Neural cell (in vitro differentiated cells): Measurements from ENCODE around the gene NTMT1. TPM values are rescaled to one million over a fixed set of nuclear protein-coding genes. Genes with fewer than 3 reads are reported as not detected.
"Not testable (repeated sequence)": the region's sequence is repeated elsewhere in the genome, so short reads cannot be mapped to it uniquely, and the experiment has no call there.

Source experiments
- H2AFZ ChIP-seq: fragments of 200-600, 300-800 bp; sonication (generic), shearing (Covaris generic); 2 replicates; pipeline ENCODE4 v1.6.0; 2014; ENCODE audit warnings: low read depth, mild to moderate bottlenecking, antibody characterized with exemption, low read length, moderate library complexity
- H3F3A ChIP-seq: fragments of 200-600 bp; shearing (Covaris generic); 2 replicates; pipeline ENCODE4 v1.6.1; 2016; ENCODE audit warnings: mild to moderate bottlenecking, moderate library complexity, mixed read lengths, antibody characterized with exemption, low read length; ENCODE audit not compliant: insufficient read depth, poor library complexity, severe bottlenecking
- H3K27ac ChIP-seq: fragments of 200-600, 300-800 bp; sonication (generic), shearing (Covaris generic); 2 replicates; pipeline ENCODE4 v1.5.1; 2014; ENCODE audit warnings: mild to moderate bottlenecking, low read length, moderate library complexity
- H3K27me3 ChIP-seq: fragments of 300-800, 200-600 bp; sonication (generic), shearing (Covaris generic); 2 replicates; pipeline ENCODE4 v1.6.0; 2014; ENCODE audit warnings: mild to moderate bottlenecking, low read depth, low read length, moderate library complexity; ENCODE audit not compliant: insufficient read depth
- H3K36me3 ChIP-seq: fragments of 300-800, 200-600 bp; sonication (generic), shearing (Covaris generic); 2 replicates; pipeline ENCODE4 v1.5.1; 2014; ENCODE audit warnings: mild to moderate bottlenecking, antibody characterized with exemption, low read length, moderate library complexity; ENCODE audit not compliant: insufficient read depth
- H3K4me2 ChIP-seq: fragments of 300-800, 200-600 bp; sonication (generic), shearing (Covaris generic); 2 replicates; pipeline ENCODE4 v1.6.0; 2014; ENCODE audit warnings: mild to moderate bottlenecking, low read length
- H3K4me3 ChIP-seq: fragments of 300-800, 200-600 bp; sonication (generic), shearing (Covaris generic); 2 replicates; pipeline ENCODE4 v1.5.1; 2014; ENCODE audit warnings: mild to moderate bottlenecking, low read length, moderate library complexity
- H3K79me2 ChIP-seq: fragments of 200-600 bp; shearing (Covaris generic); replicated peaks from 2 replicates; pipeline ENCODE4 v1.6.0; 2014; ENCODE audit warnings: mild to moderate bottlenecking, low read length, moderate library complexity; ENCODE audit not compliant: insufficient read depth
- H3K9ac ChIP-seq: fragments of 300-800, 200-600 bp; sonication (generic), shearing (Covaris generic); 2 replicates; pipeline ENCODE4 v1.6.1; 2016; ENCODE audit warnings: mild to moderate bottlenecking, low read length, mixed read lengths
- H3K9me2 ChIP-seq: fragments of 200-600 bp; shearing (Covaris generic); 2 replicates; pipeline ENCODE4 v1.6.1; 2016; ENCODE audit warnings: mild to moderate bottlenecking, low read length, mixed read lengths; ENCODE audit not compliant: insufficient read depth
- H3K9me3 ChIP-seq: fragments of 200-600, 300-800 bp; sonication (generic), shearing (Covaris generic); 2 replicates; pipeline ENCODE4 v1.6.1; 2016; ENCODE audit warnings: mild to moderate bottlenecking, mixed run types, low read length, moderate library complexity, mixed read lengths
- H4K20me1 ChIP-seq: fragments of 200-600 bp; shearing (Covaris generic); 2 replicates; pipeline ENCODE4 v1.6.1; 2016; ENCODE audit warnings: mild to moderate bottlenecking, mixed run types; ENCODE audit not compliant: insufficient read depth
- CTCF ChIP-seq: fragments of 450-650 bp; IDR thresholded peaks from 2 replicates; pipeline ENCODE4 v1.5.1; 2014; ENCODE audit warnings: antibody characterized with exemption, mild to moderate bottlenecking, moderate library complexity; ENCODE audit not compliant: poor library complexity, severe bottlenecking
- EP300 ChIP-seq: fragments of 450-650 bp; conservative IDR thresholded peaks from 2 replicates; pipeline ENCODE4 v1.6.1; 2014; ENCODE audit warnings: antibody characterized with exemption, mild to moderate bottlenecking, moderate library complexity; ENCODE audit not compliant: poor library complexity, severe bottlenecking
- EZH2 ChIP-seq: fragments of 200-600, 300-800 bp; shearing (Covaris generic), sonication (generic); IDR thresholded peaks from 2 replicates; pipeline ENCODE4 v1.6.1; 2014; ENCODE audit warnings: antibody characterized with exemption, low read length, borderline replicate concordance, mild to moderate bottlenecking; ENCODE audit not compliant: insufficient read depth, poor library complexity, severe bottlenecking
- MXI1 ChIP-seq: fragments of 450-650 bp; conservative IDR thresholded peaks from 2 replicates; pipeline ENCODE4 v1.6.1; 2014; ENCODE audit warnings: antibody characterized with exemption, mild to moderate bottlenecking; ENCODE audit not compliant: poor library complexity, severe bottlenecking
- POLR2AphosphoS5 ChIP-seq: IDR thresholded peaks from 2 replicates; pipeline ENCODE4 v1.6.1; 2012
- RAD21 ChIP-seq: fragments of 450-650 bp; conservative IDR thresholded peaks from 2 replicates; pipeline ENCODE4 v1.6.1; 2014; ENCODE audit warnings: antibody characterized with exemption, mild to moderate bottlenecking, moderate library complexity
- SMC3 ChIP-seq: fragments of 450-650 bp; conservative IDR thresholded peaks from 2 replicates; pipeline ENCODE4 v1.6.1; 2014; ENCODE audit warnings: antibody characterized with exemption, mild to moderate bottlenecking, moderate library complexity; ENCODE audit not compliant: poor library complexity
- TAF1 ChIP-seq: IDR thresholded peaks from 2 replicates; pipeline ENCODE4 v1.6.1; 2012; ENCODE audit warnings: low read depth
- polyA plus RNA-seq: library from polyadenylated mRNA; depleted of rRNA; stranded (reverse); fragments of >200 nt; gene quantifications from 2 replicates; pipeline ENCODE4 v1.2.3, GENCODE V29; 2014
- TF ChIP-seq, protein P1 (sequence below): IDR thresholded peaks from 2 replicates; pipeline ENCODE4 v1.6.1; 2012; ENCODE audit warnings: borderline replicate concordance

Gene NTMT1
- polyA plus RNA-seq, 1 donor from 2014 or later: 35.9 TPM

DNA sequence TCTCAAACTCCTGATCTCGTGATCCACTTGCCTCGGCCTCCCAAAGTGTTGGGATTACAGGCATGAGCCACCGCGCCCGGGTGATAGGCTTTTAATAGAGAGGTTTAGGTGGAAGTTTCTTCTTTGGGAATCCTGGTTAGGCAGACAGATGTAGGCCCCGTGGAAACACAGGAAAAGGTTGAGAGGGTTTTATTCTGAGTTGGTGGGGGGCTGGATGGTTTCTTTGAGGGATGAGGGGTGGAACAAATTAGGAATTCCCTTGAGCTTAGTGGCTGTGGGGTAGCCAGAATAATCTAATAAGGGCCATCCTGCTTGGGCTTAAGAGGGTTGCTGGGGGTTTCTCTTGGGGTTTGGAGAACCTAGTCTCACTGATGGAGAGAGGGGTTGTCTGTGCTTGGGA lies 35.5 kb upstream of the NTMT1 start:
- H3K9me2 ChIP-seq: no peaks in the 10 kb centered on the region
- H3K36me3 ChIP-seq: no peaks in the 10 kb centered on the region
- H3K27ac ChIP-seq: no peak overlapping the region
- H3K27me3 ChIP-seq: no peaks in the 10 kb centered on the region
- H3K9me3 ChIP-seq: no peaks in the 10 kb centered on the region
- H3F3A ChIP-seq: no peaks in the 10 kb centered on the region
- no peak overlapping the region for H3K9ac ChIP-seq
- no peak overlapping the region for H3K4me3 ChIP-seq
- no peaks in the 10 kb centered on the region for H4K20me1 ChIP-seq
- no peak overlapping the region for H3K4me2 ChIP-seq
- TF ChIP-seq MXI1 (no peak), SMC3 (no peak), RAD21 (no peak), EP300 (no peak), TAF1 (no peak), POLR2AphosphoS5 (no peak), CTCF (no peak), EZH2 (no peak)
- TF ChIP-seq, protein P1, sequence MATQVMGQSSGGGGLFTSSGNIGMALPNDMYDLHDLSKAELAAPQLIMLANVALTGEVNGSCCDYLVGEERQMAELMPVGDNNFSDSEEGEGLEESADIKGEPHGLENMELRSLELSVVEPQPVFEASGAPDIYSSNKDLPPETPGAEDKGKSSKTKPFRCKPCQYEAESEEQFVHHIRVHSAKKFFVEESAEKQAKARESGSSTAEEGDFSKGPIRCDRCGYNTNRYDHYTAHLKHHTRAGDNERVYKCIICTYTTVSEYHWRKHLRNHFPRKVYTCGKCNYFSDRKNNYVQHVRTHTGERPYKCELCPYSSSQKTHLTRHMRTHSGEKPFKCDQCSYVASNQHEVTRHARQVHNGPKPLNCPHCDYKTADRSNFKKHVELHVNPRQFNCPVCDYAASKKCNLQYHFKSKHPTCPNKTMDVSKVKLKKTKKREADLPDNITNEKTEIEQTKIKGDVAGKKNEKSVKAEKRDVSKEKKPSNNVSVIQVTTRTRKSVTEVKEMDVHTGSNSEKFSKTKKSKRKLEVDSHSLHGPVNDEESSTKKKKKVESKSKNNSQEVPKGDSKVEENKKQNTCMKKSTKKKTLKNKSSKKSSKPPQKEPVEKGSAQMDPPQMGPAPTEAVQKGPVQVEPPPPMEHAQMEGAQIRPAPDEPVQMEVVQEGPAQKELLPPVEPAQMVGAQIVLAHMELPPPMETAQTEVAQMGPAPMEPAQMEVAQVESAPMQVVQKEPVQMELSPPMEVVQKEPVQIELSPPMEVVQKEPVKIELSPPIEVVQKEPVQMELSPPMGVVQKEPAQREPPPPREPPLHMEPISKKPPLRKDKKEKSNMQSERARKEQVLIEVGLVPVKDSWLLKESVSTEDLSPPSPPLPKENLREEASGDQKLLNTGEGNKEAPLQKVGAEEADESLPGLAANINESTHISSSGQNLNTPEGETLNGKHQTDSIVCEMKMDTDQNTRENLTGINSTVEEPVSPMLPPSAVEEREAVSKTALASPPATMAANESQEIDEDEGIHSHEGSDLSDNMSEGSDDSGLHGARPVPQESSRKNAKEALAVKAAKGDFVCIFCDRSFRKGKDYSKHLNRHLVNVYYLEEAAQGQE: no peak
- H2AFZ ChIP-seq: no peak overlapping the region
- no peaks in the 10 kb centered on the region for H3K79me2 ChIP-seq

DNA sequence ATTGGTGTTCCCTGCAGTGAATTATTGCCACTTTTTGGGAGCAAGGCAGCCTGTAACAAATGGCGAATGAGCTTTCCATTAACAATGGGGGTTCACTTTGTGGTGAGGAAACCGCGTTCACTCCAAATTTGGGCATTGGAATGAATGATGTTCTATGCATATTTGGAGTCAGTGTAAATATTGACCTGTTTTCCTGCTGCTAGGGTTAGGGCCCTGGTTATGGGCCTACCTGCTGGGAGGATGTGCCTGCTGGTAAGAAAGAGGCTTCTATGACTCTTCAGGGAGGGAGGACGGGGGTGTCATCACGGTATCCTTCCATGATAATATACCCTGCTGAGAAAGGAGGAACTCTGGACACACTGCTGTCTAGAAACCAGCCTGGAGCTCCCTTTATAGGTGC lies 34.0 kb upstream of the NTMT1 start:
- Histone ChIP-seq H3K27me3 (peaks cover 7% of the 10 kb centered on the region), H3K4me3 (no peak overlapping the region), H3K27ac (no peak overlapping the region), H3K9me3 (no peaks in the 10 kb centered on the region), H3K9ac (no peak overlapping the region), H3K79me2 (no peaks in the 10 kb centered on the region), H3K36me3 (no peaks in the 10 kb centered on the region), H4K20me1 (no peaks in the 10 kb centered on the region), H3F3A (no peaks in the 10 kb centered on the region), H3K4me2 (no peak overlapping the region), H3K9me2 (no peaks in the 10 kb centered on the region), H2AFZ (no peak overlapping the region)
- TF ChIP-seq EZH2 (no peak), MXI1 (no peak), CTCF (no peak), POLR2AphosphoS5 (no peak), RAD21 (no peak), SMC3 (no peak), TAF1 (no peak), EP300 (no peak)
- TF ChIP-seq, protein P1: no peak

DNA sequence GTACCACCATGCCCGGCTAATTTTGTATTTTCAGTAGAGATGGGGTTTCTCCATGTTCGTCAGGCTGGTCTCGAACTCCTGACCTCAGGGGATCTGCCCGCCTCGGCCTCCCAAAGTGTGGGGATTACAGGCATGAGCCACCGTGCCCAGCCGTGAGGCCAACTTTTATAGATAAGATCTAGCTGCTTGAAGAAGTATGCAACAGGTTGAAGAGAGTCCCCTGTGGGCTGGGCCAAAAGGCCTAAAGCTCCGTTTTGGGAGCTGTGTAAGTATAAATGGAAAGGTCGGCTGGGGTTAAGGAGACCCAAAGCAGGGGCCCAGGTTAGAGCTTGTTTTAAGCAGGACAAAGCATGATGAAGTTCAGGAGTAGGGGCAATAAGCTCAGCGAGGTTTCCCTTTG lies 33.2 kb upstream of the NTMT1 start:
- H3K4me2 ChIP-seq, H3F3A ChIP-seq, H3K9me3 ChIP-seq, H3K79me2 ChIP-seq, H3K36me3 ChIP-seq, H3K27ac ChIP-seq, H3K4me3 ChIP-seq, H3K9ac ChIP-seq, H3K9me2 ChIP-seq, H4K20me1 ChIP-seq, H2AFZ ChIP-seq: not testable (repeated sequence)
- peaks cover 15% of the 10 kb centered on the region for H3K27me3 ChIP-seq
